Naive thymus-derived CD4-positive, alpha-beta T cell (primary cell): ENCODE data around the gene MARCHF7. TPM values are rescaled to one million over a fixed set of nuclear protein-coding genes. Genes with fewer than 3 reads are reported as not detected.
"Not testable (repeated sequence)": the region's sequence is repeated elsewhere in the genome, so short reads cannot be mapped to it uniquely, and the experiment has no call there.

Experiments
- ATAC-seq: fragments of 150-1000 bp; cut with Tn5 transposase; 2 replicates; pipeline ENCODE4 v1.10.0; 2021; ENCODE audit warnings: mild to moderate bottlenecking, moderate library complexity
- CTCF ChIA-PET: fragments of 350-600 bp; sonication (Branson Sonifier 250); formaldehyde crosslinking; loops from one replicate; lab custom pipeline; 2021; ENCODE audit warnings: antibody characterized with exemption; lab: Charles Lee
- POLR2A ChIA-PET: fragments of 350-600 bp; sonication (Branson Sonifier 250); formaldehyde crosslinking; loops from one replicate; lab custom pipeline; 2021; ENCODE audit warnings: antibody characterized with exemption, inconsistent platforms; lab: Charles Lee
- DNase-seq, 9 donors: peaks; one replicate each; pipeline versions ENCODE4 v3.0.0 to v3.0.0-alpha.2; 2020 to 2022; ENCODE audit warnings: mixed read lengths in 1 of 9
- H3K27ac ChIP-seq: one replicate; pipeline ENCODE4 v1.7.0; 2013; ENCODE audit warnings: mild to moderate bottlenecking, low read depth, low read length, moderate library complexity
- H3K27me3 ChIP-seq, 2 donors: one replicate each; pipeline ENCODE4 v1.7.0; 2013; ENCODE audit warnings: low read length in 2 of 2, mild to moderate bottlenecking in 2 of 2, moderate library complexity in 2 of 2; ENCODE audit not compliant: control insufficient read depth in 2 of 2, insufficient read depth in 2 of 2
- H3K36me3 ChIP-seq, 3 experiments: 1 replicate in 2 of 3; 2 replicates in 1 of 3; pipeline ENCODE4 v1.7.0; 2013; ENCODE audit warnings: low read length in 3 of 3, mild to moderate bottlenecking in 3 of 3, moderate library complexity in 1 of 3; ENCODE audit not compliant: insufficient read depth in 3 of 3, control insufficient read depth in 2 of 3
- H3K4me1 ChIP-seq, 2 donors: one replicate each; pipeline ENCODE4 v1.7.0; 2013; ENCODE audit warnings: low read length in 2 of 2, mild to moderate bottlenecking in 2 of 2, moderate library complexity in 1 of 2; ENCODE audit not compliant: control insufficient read depth in 2 of 2, insufficient read depth in 2 of 2
- H3K4me3 ChIP-seq: 2 replicates; pipeline ENCODE4 v1.7.0; 2013; ENCODE audit warnings: mild to moderate bottlenecking, low read length
- H3K9me3 ChIP-seq, 3 experiments: 1 replicate in 2 of 3; 2 replicates in 1 of 3; pipeline ENCODE4 v1.7.0; 2013; ENCODE audit warnings: low read length in 3 of 3; ENCODE audit not compliant: control insufficient read depth in 2 of 3
- H3K27ac Mint-ChIP-seq, 9 donors: one replicate each; pipeline ENCODE4 v1.8.0; 2020 to 2022; ENCODE audit warnings: mixed read lengths in 9 of 9, mild to moderate bottlenecking in 8 of 9, moderate library complexity in 5 of 9, inconsistent platforms in 2 of 9
- H3K27me3 Mint-ChIP-seq, 5 donors: one replicate each; pipeline ENCODE4 v1.8.0; 2021 to 2022; ENCODE audit warnings: mixed read lengths in 5 of 5, mild to moderate bottlenecking in 1 of 5
- H3K36me3 Mint-ChIP-seq, 5 donors: one replicate each; pipeline ENCODE4 v1.8.0; 2020 to 2022; ENCODE audit warnings: mixed read lengths in 5 of 5, mild to moderate bottlenecking in 3 of 5, inconsistent platforms in 1 of 5
- H3K4me1 Mint-ChIP-seq, 7 donors: one replicate each; pipeline ENCODE4 v1.8.0; 2020 to 2022; ENCODE audit warnings: mixed read lengths in 7 of 7, mild to moderate bottlenecking in 3 of 7, inconsistent platforms in 1 of 7
- H3K4me3 Mint-ChIP-seq, 10 donors: one replicate each; pipeline ENCODE4 v1.8.0; 2020 to 2022; ENCODE audit warnings: mild to moderate bottlenecking in 10 of 10, mixed read lengths in 10 of 10, moderate library complexity in 6 of 10, inconsistent platforms in 2 of 10
- H3K9me3 Mint-ChIP-seq, 11 donors: one replicate each; pipeline ENCODE4 v1.8.0; 2020 to 2022; ENCODE audit warnings: mixed read lengths in 11 of 11, mild to moderate bottlenecking in 4 of 11, inconsistent platforms in 1 of 11, moderate library complexity in 1 of 11
- intact Hi-C, 2 donors: fragments of 100-400 bp; cut with micrococcal nuclease; formaldehyde crosslinking; loops; one replicate each; pipeline ENCODE4 v1.15.1; 2023
- polyA plus RNA-seq, 2 donors: library from polyadenylated mRNA; unstranded; fragments of 300-500 nt; fragmentation: Illumina TruSeq; gene quantifications; one replicate each; pipeline ENCODE4 v1.2.3, GENCODE V29; 2021
- total RNA-seq, 6 experiments: library from RNA in 5 of 6; stranded (reverse) in 5 of 6; gene quantifications; 1 replicate in 5 of 6; 2 replicates in 1 of 6; pipeline ENCODE4 v1.2.3 and lab custom pipeline; 2021 to 2026

Gene MARCHF7
- total and polyA plus RNA-seq, 7 experiments from 2014 or later, result 64.3 to 210 (median 103) TPM

DNA sequence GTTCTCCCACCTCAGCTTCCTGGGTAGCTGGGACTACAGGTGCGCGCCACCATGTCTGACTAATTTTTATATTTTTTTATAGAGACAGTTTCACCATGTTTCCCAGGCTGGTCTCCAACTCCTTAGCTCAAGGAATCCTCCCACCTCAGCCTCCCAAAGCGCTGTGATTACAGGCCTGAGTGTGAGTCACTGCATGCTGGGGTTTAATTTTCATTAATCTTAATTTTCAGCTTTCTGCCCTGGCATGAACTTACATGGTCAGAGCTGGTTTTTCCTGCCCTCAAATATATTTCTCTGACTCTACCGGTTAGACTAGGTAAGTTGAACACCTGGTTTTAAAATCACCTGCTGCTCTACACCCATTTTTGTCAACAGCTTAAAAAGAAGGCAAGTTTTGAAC is 3.1 kb downstream of the MARCHF7 start:
- peaks cover 50 to 88% (median 80%) of the 10 kb centered on the region in 7 donors for H3K4me1 Mint-ChIP-seq
- ChIA-PET POLR2A (interaction anchor here (0.7 to 1.2 kb wide), 3 partner anchors 8 to 189 kb away, joined by 3 to 4 read pairs (median 3); partner anchors contain the start of gene LY75), CTCF (no interaction called here)
- ATAC-seq, result no peak
- Histone ChIP-seq H3K4me3 (no peak overlapping the region), H3K27me3 (no peaks in the 10 kb centered on the region), H3K4me1 (peaks cover 51% of the 10 kb centered on the region in 2 donors), H3K27ac (no peak overlapping the region), H3K9me3 (no peaks in the 10 kb centered on the region), H3K36me3 (peaks cover 0 to 17% (median 0%) of the 10 kb centered on the region in 3 experiments)
- DNase-seq, result no peak
- H3K4me3 Mint-ChIP-seq, result peak overlapping the region; percentile 45 to 100 (median 86)
- peaks cover 13 to 34% (median 31%) of the 10 kb centered on the region in 5 donors for H3K36me3 Mint-ChIP-seq
- intact Hi-C loops, result loop anchor here (2.0 to 10.0 kb wide), 3 partner anchors 59 to 591 kb away; no protein-coding TSS in a partner anchor
- peak overlapping the region in 4 of 9 donors; percentile 16 to 77 (median 42) for H3K27ac Mint-ChIP-seq
- H3K27me3 Mint-ChIP-seq, result no peaks in the 10 kb centered on the region
- H3K9me3 Mint-ChIP-seq, result peaks cover 0 to 5% (median 0%) of the 10 kb centered on the region in 11 donors

DNA sequence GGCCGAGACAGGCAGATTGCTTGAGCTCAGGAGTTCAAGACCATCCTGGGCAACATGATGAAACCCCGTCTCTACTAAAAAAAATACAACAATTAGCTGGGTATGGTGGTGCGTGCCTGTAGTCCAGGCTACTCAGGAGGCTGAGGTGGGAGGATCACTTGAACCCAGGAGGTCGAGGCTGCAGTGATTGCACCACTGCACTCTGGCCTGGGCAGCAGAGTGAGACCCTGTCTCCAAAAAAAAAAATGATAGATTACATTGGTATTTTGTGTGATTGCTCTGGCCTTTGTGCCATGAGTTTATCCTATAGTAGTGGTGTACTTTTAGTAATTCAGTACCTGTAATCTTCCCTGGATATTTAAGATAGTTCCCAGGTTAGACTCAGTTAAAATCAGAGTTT is 4.1 kb downstream of the MARCHF7 start:
- H3K27me3 Mint-ChIP-seq, H3K27me3 ChIP-seq, H3K4me3 ChIP-seq, H3K9me3 Mint-ChIP-seq, H3K9me3 ChIP-seq, POLR2A ChIA-PET, CTCF ChIA-PET, ATAC-seq, DNase-seq, H3K27ac ChIP-seq: not testable (repeated sequence)
- Mint-ChIP-seq H3K36me3 (peaks cover 13 to 36% (median 33%) of the 10 kb centered on the region in 5 donors), H3K4me3 (peak overlapping the region in 9 of 10 donors; percentile 14 to 100 (median 55)), H3K27ac (peak overlapping the region in 1 of 9 donors; percentile 56), H3K4me1 (peaks cover 55 to 91% (median 87%) of the 10 kb centered on the region in 7 donors)
- Histone ChIP-seq H3K36me3 (peaks cover 0 to 21% (median 0%) of the 10 kb centered on the region in 3 experiments), H3K4me1 (peaks cover 49 to 52% of the 10 kb centered on the region in 2 donors)
- intact Hi-C loops, result loop anchor here in 1 of 2 donors (10.0 kb wide), 2 partner anchors 58 to 592 kb away; no protein-coding TSS in a partner anchor

DNA sequence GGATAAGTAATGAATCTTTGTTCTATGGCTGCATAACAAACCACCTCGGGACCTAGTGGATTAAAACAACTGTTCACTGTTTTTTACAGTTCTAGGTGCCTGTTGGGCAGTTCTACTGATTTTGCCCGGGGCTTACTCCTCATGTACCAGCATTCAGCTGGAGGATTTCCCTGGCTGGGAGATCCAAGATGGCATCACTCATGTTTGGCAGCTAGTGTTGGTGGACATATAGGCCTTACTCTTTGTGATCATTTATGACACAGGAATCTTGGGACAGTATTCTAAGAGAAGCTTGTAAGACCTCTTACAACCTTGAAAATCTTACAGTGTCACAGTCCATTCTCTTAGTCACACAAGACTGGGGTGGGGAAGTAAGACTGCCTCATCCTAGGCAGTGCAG is 4.6 kb downstream of the MARCHF7 start:
- H3K27ac ChIP-seq, result no peak overlapping the region

DNA sequence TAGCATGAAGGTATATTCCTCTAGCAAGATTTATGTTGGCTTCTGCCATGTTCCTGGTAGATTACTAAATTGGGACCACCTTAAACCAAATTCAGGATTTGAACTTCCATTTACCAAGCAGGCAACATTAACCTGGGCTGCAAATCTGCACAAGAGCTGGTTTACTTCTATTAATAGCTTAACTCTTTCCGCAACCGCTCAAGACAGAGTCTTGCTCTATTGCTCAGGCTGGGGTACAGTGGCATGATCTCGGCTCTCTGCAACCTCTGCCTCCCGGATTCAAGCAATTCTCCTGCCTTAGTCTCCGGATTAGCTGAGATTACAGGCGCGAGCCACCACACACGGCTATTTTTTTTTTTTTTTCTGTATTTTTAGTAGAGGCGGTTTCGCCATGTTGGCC is 8.4 kb downstream of the MARCHF7 start:
- Mint-ChIP-seq H3K9me3 (peaks cover 0 to 11% (median 4%) of the 10 kb centered on the region in 11 donors), H3K4me1 (peaks cover 58 to 100% (median 97%) of the 10 kb centered on the region in 7 donors), H3K36me3 (peaks cover 11 to 56% (median 47%) of the 10 kb centered on the region in 5 donors), H3K27ac (peak overlapping the region in 1 of 9 donors; percentile 6), H3K27me3 (no peaks in the 10 kb centered on the region), H3K4me3 (peak overlapping the region in 8 of 10 donors; percentile 0 to 69 (median 30))
- DNase-seq (no peak), ATAC-seq (no peak)
- POLR2A ChIA-PET, result interaction anchor here (0.6 to 2.7 kb wide), 3 partner anchors 8 to 86 kb away, joined by 3 to 17 read pairs (median 3); partner anchors contain the start of gene MARCHF7
- Histone ChIP-seq H3K27me3 (no peaks in the 10 kb centered on the region), H3K9me3 (no peaks in the 10 kb centered on the region), H3K4me3 (no peak overlapping the region), H3K27ac (no peak overlapping the region), H3K4me1 (peaks cover 27 to 36% of the 10 kb centered on the region in 2 donors), H3K36me3 (peaks cover 0 to 16% (median 0%) of the 10 kb centered on the region in 3 experiments)
- intact Hi-C loops, result no loop called here
- CTCF ChIA-PET, result no interaction called here

More for the DNA sequence above, 4.6 kb downstream of the MARCHF7 start:
- CTCF ChIA-PET, result no interaction called here
- intact Hi-C loops, result loop anchor here in 1 of 2 donors (1.0 to 10.0 kb wide), 3 partner anchors 11 to 592 kb away; no protein-coding TSS in a partner anchor
- Histone ChIP-seq H3K9me3 (no peaks in the 10 kb centered on the region), H3K36me3 (peaks cover 0 to 21% (median 0%) of the 10 kb centered on the region in 3 experiments), H3K4me3 (no peak overlapping the region), H3K4me1 (peaks cover 45 to 53% of the 10 kb centered on the region in 2 donors), H3K27me3 (no peaks in the 10 kb centered on the region)
- ATAC-seq, result no peak
- no peaks in the 10 kb centered on the region for H3K27me3 Mint-ChIP-seq
- peak overlapping the region in 3 of 9 donors; percentile 0 to 52 (median 5) for H3K27ac Mint-ChIP-seq
- H3K36me3 Mint-ChIP-seq, result peaks cover 13 to 40% (median 37%) of the 10 kb centered on the region in 5 donors
- no peak for DNase-seq
- peak overlapping the region; percentile 0 to 100 (median 51) for H3K4me3 Mint-ChIP-seq
- H3K4me1 Mint-ChIP-seq, result peaks cover 54 to 91% (median 87%) of the 10 kb centered on the region in 7 donors
- H3K9me3 Mint-ChIP-seq, result peaks cover 0 to 5% (median 0%) of the 10 kb centered on the region in 11 donors
- POLR2A ChIA-PET, result no interaction called here

DNA sequence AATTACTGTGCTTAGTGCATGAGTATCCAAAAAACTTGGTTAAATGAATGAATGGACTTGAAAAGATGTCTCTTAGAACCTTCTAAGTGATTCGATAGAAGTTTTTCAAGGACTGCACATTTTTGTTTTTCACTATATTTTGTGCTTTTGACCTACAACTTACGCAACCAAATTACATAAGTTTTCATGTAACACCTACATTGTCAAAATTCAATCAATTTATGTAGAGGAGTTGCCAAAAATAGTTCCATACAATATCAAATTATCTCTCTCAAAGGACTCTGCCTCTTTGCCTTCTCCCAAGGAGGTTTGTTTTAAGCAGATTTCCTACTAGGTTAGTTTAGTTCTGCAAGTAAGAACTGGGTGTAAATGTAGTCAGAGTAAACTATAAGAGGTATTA is 10.3 kb downstream of the MARCHF7 start:
- H3K9me3 Mint-ChIP-seq, result peaks cover 0 to 12% (median 4%) of the 10 kb centered on the region in 11 donors
- Histone ChIP-seq H3K9me3 (no peaks in the 10 kb centered on the region), H3K4me3 (no peak overlapping the region), H3K4me1 (peaks cover 10 to 18% of the 10 kb centered on the region in 2 donors), H3K36me3 (peaks cover 0 to 16% (median 0%) of the 10 kb centered on the region in 3 experiments), H3K27me3 (no peaks in the 10 kb centered on the region), H3K27ac (no peak overlapping the region)
- ATAC-seq (no peak), DNase-seq (no peak)
- peaks cover 8 to 50% (median 49%) of the 10 kb centered on the region in 5 donors for H3K36me3 Mint-ChIP-seq
- H3K27ac Mint-ChIP-seq, result peak overlapping the region in 2 of 9 donors; percentile 5 to 77
- CTCF ChIA-PET, result no interaction called here
- intact Hi-C loops, result no loop called here
- H3K4me3 Mint-ChIP-seq, result peak overlapping the region in 7 of 10 donors; percentile 30 to 69 (median 36)
- POLR2A ChIA-PET, result interaction anchor here (2.7 kb wide), 1 partner anchor 10 kb away, joined by 17 read pairs; the partner anchor contains the start of gene MARCHF7
- H3K4me1 Mint-ChIP-seq, result peaks cover 57 to 100% (median 93%) of the 10 kb centered on the region in 7 donors
- no peaks in the 10 kb centered on the region for H3K27me3 Mint-ChIP-seq

DNA sequence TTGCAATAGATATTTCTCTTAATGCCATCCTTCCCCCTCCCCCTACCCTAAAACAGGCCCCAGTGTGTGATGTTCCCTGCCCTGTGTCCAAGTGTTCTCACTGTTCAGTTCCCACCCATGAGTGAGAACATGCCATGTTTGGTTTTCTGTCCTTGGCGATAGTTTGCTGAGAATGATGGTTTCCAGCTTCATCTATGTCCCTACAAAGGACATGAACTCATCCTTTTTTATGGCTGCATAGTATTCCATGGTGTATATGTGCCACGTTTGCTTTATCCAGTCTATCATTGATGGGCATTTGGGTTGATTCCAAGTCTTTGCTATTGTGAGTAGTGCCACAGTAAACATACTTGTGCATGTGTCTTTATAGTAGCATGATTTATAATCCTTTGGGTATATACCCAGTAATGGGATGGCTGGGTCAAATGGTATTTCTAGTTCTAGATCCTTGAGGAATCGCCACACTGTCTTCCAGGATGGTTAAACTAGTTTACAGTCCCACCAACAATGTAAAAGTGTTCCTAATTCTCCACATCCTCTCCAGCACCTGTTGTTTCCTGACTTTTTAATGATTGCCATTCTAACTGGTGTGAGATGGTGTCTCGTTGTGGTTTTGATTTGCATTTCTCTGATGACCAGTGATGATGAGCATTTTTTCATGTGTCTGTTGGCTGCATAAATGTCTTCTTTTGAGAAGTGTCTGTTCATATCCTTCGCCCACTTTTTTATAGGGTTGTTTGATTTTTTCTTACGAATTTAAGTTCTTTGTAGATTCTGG is 12.7 kb downstream of the MARCHF7 start:
- H3K36me3 ChIP-seq, H3K9me3 ChIP-seq, H3K27ac ChIP-seq, intact Hi-C loops, H3K27me3 ChIP-seq, CTCF ChIA-PET, ATAC-seq, POLR2A ChIA-PET, H3K27me3 Mint-ChIP-seq, DNase-seq, H3K4me3 ChIP-seq: not testable (repeated sequence)
- peaks cover 7 to 12% of the 10 kb centered on the region in 2 donors for H3K4me1 ChIP-seq
- peaks cover 4 to 53% (median 44%) of the 10 kb centered on the region in 5 donors for H3K36me3 Mint-ChIP-seq
- peak overlapping the region in 3 of 10 donors; percentile 27 to 69 (median 33) for H3K4me3 Mint-ChIP-seq
- H3K9me3 Mint-ChIP-seq, result peaks cover 0 to 12% (median 4%) of the 10 kb centered on the region in 11 donors
- H3K27ac Mint-ChIP-seq, result peak overlapping the region in 2 of 9 donors; percentile 32 to 52
- peaks cover 50 to 94% (median 85%) of the 10 kb centered on the region in 7 donors for H3K4me1 Mint-ChIP-seq
